OCI-M2 (cell line): ENCODE measurements around the gene TRAF3IP3.
"Not testable (repeated sequence)": the region's sequence is repeated elsewhere in the genome, so short reads cannot be mapped to it uniquely, and the experiment has no call there.

ENCODE experiments used
- DNase-seq: peaks from one replicate; lab custom pipeline; 2025; ENCODE audit not compliant: unreplicated experiment; lab: John Stamatoyannopoulos, UW

Gene TRAF3IP3

GRCh38 chr1:209767706-209768105 is 11.9 kb downstream of the TRAF3IP3 start:
- DNase-seq, result no peak

- DNase-seq, result no peak
Observed at GRCh38 chr1:209768354-209768774, 12.5 kb downstream of the TRAF3IP3 start.

DNA sequence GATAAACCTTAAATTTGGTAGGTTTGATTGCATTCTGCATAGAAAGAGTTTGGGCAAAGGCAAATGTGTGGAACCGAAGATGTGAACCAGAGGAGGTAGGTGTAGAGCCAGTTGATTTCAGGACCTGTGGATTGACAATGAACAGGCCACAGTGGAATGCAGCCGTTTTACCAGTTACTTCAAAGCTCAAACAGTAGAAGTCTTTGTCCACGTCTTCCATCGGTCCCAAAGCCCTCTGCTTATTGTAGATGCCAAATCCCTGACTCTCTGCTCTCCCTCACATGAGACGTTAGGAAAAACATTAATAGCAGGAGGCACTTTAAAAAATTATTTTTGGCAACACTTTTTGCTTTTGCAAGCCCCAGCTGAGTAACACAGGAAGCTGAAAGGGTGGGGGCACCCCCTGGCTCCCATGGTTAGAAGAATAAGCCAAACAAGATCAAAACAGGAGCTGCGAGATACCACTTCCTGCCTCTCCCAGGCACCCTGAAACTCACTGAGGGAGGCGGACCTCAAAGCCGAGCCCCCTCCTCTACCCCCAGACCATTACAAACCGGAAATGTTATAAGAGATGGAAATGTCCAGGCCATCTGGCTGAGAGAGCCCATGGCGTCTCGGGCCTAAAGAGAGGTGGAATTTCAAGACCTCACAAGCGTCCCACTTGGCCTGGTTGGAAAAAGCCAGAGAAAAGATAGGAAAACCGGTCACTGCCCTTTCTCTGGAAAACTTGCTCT is 13.5 kb downstream of the TRAF3IP3 start:
- DNase-seq, result no peak

DNA sequence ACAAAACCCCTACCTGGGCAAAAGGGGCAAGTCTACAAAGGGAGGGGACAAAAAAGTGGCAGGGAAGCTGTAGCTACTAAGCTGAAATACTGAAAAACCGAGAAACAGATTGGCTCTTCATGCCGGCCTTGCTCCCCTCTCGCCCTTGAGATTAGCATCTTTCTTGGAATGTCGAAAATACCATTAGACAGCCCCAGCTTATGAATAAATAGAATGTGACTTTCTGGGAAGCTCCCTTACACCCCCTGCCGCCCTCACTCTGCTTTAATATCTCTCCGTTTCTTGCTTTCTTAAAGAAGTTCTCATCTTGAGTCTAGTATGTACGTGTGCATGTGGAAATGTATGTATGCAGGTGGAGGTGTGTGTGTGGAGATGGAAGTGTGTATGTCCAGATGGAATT is 14.1 kb downstream of the TRAF3IP3 start:
- no peak for DNase-seq

GRCh38 chr1:209770636-209771415 is 15.0 kb downstream of the TRAF3IP3 start:
- DNase-seq, result no peak

- no peak for DNase-seq
Observed at GRCh38 chr1:209772126-209772525, 16.3 kb downstream of the TRAF3IP3 start.

DNA sequence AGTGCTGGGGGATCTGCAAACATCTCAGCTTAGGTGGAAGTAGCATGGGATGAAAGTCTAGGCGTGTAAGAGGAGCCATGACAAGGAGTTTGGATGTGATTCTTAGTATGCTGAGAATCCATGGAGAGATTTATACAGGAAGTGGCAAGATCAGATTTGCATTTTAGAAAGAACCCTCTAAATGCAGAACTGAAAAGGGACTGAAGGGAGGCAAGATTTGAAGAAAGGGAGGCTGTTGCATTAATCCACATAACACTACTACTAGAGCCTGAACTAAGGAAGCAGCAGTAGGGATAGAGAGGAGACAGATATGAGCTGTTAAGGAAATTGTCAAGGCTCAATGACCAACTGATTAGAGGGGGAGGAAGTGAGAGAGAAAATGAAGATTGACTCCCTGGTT is 18.7 kb downstream of the TRAF3IP3 start:
- DNase-seq, result no peak

DNA sequence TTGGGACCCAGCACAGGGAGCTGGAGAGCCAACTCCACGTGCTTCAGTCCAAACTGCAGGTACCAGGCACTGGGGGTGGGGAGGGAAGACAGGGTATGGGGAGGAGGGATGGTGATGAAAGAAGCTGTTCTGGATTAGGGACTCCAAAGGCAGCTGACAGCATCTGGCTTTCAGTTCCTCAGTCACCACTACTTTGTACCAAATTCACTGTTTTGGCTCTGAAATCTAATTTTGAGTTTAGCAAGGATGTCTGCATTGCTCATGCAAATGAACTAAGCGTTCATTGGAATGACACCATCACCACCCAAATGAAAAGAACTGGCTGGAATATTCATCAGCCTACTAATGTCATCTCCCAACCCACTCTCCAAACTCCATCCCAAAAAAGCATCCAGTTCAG is 19.8 kb downstream of the TRAF3IP3 start:
- no peak for DNase-seq

DNA sequence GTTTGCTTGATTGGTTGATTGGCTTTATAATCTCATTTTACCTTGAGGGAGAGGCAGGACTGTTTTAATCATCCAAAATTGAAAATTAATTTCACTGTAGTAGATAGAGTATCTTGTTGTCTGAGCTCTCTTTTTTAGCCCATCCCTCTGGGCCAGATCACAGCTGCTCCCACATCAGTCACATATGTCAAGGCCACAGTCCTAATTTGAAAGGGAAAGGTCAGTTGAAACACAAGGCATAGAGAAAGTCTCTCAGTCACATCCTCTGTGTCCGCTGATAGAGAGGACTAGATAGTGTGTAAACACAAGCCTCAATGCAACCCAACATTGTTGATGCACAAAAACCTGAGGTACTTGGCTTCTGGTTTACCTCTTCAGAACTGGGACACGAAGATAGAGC is 21.7 kb downstream of the TRAF3IP3 start:
- no peak for DNase-seq

- no peak for DNase-seq
Observed at GRCh38 chr1:209778102-209778501, 22.2 kb downstream of the TRAF3IP3 start.

- DNase-seq, result no peak
Observed at GRCh38 chr1:209780268-209780667, 24.4 kb downstream of the TRAF3IP3 start.

DNA sequence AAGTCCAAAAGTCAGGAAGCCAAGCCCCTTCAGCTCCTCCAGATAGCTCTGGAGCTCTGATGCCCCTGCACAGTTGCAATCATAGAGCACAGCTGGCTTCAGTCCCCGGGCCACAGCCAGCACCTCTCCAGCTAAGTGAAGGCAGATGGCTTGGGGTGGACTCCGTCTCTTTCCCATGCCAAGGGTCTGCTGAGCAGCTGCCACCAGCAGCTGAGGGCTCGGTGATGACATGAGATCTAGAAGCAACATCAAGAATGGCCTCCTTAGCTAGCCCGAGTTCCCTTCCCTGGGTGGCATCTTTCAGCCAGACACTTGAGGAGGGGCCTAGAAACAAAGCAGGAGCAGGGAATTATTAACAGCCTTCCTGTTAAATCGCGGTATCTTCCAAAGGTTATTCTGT is 27.5 kb downstream of the TRAF3IP3 start:
- DNase-seq, result no peak

DNA sequence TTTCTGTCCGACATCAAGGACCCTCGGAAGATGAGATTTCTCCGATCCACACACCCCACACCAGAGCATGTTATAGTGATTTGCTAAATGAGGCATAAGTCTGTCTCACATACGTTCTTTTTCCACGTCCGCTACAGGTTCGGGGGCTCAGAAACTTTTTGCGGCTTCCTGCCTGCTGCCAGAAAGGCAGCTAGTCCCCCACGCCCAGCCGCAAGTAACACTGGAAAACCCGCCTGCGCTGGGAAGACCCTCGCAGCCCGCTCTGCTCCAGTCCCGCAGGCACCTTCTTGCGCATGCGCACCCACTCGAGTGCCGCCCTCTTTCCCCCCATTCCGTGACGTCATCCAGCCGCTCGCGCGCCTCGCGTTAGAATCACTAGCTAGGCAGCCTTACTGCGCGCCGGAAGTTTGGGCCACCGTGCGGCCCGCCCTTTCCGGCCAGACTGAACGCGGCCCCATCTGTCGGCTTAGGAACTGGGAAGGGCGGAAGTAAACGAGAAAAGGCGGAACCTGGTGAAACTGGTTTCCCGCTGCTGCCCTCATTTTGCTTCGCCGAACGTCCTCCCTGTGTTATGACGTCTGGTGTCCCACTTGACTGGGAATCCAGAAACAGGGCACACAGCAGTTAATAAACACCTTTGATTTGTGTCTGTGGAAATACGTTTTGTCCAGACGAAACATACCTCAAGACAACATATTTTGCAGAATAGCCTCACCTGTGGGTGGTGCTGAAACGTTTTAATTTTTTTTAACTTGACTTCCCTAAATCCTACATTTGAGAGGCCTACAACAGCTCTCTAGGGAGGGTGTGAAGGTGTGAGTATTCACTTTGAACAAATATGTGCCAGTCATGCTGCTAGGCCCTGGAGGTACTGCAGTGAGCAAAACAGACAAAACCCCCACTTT is 28.7 kb downstream of the TRAF3IP3 start, which contains the start of gene C1orf74:
Gene C1orf74, minus strand, starts transcription at position 295 of the 905 bp plus-strand sequence. CDS start 925 bp downstream, outside the sequence.
- DNase-seq, result peak; percentile 73

- DNase-seq, result no peak
Observed at GRCh38 chr1:209785592-209785991, 29.7 kb downstream of the TRAF3IP3 start.

DNA sequence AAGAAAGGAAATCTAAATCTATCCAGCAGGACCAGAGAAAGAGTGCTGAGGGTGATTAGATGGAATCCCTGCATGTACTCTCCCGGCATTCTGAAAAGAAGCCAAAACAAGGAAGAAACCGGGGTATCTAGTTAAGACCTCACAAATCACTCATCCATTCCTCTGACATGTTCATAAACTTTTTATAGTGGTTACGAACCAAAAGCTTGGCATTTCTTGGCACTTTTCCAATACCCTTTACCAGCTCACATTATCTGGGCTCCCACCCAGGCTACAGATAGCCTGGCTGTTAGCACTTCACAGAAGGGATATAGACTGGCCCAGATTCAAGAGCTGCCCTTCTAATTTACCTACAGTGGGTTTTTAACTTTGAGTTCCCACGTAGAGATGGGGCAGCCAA is 30.3 kb downstream of the TRAF3IP3 start:
- no peak for DNase-seq

DNA sequence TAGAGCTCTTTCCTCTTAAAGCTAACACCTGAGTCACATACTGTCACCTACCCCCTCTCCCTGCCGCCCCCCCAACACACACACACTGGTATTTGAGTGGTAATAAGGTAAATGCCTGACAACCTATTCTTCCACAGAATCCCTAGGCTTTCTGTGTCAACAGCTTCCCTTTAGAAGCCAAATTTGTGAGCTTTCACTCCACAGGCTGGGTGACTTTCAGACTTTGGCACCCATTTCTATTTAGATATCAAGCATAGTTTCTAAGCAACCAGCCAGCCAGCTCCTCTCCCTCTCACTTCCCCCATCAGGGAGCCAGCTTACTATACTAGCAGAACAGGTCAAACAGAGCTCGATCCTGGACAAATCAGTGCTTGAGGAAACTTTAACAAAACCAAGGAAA is 31.7 kb downstream of the TRAF3IP3 start:
- DNase-seq, result no peak

DNA sequence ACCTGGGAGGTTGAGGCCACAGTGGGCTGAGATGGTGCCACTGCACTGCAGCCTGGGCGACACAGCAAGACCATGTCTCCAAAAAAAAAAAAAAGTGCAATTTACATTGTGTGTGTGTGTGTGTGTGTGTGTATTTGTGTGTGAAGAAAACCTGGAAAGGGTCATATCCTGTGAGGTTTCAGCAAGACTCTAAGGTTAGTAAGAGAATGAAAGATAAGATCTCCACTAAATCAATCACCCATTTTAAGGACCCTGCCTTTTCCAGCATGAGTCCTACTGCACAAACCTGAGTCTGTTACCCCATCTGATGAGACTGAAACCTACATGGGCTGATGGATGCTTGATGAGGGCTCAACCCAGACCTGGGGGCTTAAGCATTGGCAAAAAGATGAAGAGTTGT is 33.4 kb downstream of the TRAF3IP3 start:
- no peak for DNase-seq

GRCh38 chr1:209790286-209791193 is 34.7 kb downstream of the TRAF3IP3 start:
- no peak for DNase-seq

GRCh38 chr1:209791920-209792319 is 36.1 kb downstream of the TRAF3IP3 start:
- DNase-seq, result no peak

- not testable (repeated sequence) for DNase-seq
Observed at GRCh38 chr1:209793711-209794110, 37.9 kb downstream of the TRAF3IP3 start.
